ENCODE measurements around the gene ARHGEF7.

ARHGEF7 gene

DNA sequence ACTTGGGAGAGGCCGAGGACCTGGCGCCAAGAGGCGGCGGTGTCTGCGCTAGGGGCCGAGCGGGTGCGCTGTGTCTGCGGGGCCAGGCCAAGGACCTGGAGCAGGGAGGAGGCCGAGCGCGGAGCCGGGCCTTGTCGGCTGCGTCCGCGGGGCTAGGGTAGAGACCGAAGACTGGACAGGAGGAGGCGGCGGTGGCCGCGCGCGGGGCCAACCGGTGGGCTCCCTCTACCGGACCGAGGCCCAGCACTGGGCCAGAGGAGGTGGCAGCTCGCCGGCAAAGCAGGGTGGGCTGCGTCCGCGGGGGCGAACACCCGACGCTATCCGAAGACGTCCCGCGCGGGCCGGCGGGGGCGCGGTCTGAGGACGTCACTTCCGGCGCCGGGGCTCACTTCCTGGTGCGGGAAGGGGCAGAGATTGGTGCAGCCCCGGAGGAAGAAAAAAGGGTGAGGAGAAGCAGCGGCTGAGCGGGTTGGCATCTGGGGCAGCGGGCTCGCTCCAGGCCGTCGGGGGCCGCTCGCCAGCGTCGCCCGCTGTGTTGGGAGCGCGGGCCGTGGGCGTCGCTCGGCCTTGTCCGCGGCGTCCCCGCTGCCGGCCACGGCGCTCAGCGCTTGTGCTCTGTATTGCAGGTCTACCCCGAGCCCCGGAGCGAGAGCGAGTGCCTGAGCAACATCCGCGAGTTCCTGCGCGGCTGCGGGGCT lies 38.3 kb downstream of the ARHGEF7 start:
- TF ChIP-seq, protein P1, sequence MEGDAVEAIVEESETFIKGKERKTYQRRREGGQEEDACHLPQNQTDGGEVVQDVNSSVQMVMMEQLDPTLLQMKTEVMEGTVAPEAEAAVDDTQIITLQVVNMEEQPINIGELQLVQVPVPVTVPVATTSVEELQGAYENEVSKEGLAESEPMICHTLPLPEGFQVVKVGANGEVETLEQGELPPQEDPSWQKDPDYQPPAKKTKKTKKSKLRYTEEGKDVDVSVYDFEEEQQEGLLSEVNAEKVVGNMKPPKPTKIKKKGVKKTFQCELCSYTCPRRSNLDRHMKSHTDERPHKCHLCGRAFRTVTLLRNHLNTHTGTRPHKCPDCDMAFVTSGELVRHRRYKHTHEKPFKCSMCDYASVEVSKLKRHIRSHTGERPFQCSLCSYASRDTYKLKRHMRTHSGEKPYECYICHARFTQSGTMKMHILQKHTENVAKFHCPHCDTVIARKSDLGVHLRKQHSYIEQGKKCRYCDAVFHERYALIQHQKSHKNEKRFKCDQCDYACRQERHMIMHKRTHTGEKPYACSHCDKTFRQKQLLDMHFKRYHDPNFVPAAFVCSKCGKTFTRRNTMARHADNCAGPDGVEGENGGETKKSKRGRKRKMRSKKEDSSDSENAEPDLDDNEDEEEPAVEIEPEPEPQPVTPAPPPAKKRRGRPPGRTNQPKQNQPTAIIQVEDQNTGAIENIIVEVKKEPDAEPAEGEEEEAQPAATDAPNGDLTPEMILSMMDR (conservative IDR thresholded peaks at IDR 0.05) = no peak; the same call in 1 of the 2 replicates
- peak; percentile 100 for TF ChIP-seq ZFX (IDR thresholded peaks at IDR 0.05)

GRCh38 chr13:111153977-111154332 lies 38.8 kb downstream of the ARHGEF7 start:
- peak overlapping the region; percentile 85 for H3K27ac ChIP-seq
- TF ChIP-seq ZFX (IDR thresholded peaks at IDR 0.05) = no peak
- TF ChIP-seq, protein P1 (conservative IDR thresholded peaks at IDR 0.05) = no peak; the same call in 1 of the 2 replicates

More for the DNA sequence above, 38.3 kb downstream of the ARHGEF7 start:
- peak overlapping the region; percentile 85 for H3K27ac ChIP-seq

DNA sequence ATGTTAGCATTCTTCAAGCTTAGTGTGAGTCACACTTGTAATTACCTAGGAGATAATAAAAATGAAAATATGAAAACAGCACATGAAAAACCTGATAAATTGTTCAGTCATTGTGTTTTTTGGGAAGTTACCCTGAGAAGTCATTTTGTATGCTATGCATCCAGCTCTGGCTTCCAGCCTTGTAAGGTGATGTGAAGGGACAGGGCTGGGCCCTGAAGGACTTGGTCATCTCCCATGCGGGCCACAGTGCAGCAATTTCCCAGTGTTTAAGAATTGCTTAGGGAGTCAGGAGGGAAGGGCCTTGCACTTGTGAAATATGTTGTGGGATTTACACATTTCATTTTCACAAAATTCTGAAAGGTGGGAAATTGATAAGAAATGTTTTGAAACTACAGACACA lies 41.3 kb downstream of the ARHGEF7 start:
- TF ChIP-seq, protein P1 (conservative IDR thresholded peaks at IDR 0.05) = no peak
- no peak for TF ChIP-seq ZFX (IDR thresholded peaks at IDR 0.05)
- H3K27ac ChIP-seq = no peak overlapping the region

DNA sequence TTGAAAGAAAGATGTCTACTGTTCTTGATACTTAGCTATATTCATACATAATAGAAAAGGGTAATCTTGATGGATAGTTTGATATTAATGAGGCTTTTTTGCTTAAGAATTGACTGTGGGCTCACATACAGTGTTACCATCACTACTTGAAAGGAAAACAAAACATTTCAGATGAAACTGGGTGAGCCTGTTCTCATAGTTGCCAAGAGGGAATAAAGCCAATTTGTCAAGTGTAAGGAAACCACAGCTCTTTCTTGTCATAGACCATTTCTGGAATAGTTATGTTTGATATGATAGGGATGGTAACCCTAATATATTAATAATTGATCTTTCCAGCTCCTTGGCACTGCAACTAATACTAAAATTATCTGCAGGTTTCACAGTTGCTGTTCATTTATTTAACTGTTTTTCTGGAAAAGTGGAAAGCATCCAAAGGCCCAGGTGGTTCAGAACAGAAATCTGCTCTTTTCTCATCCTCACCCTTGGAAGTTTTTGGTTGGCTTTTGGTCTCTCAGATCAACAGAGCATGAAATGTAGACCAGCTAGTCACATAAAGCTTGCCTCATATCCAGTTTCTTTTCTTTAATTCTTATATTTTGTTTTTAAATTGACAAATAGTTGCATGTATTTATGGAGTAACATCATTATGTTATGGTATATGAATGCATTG lies 43.2 kb downstream of the ARHGEF7 start:
- H3K27ac ChIP-seq = no peak overlapping the region
- TF ChIP-seq ZFX (IDR thresholded peaks at IDR 0.05) = no peak
- TF ChIP-seq, protein P1 (conservative IDR thresholded peaks at IDR 0.05) = no peak

GRCh38 chr13:111159362-111160320 lies 44.5 kb downstream of the ARHGEF7 start:
- TF ChIP-seq ZFX (IDR thresholded peaks at IDR 0.05) = no peak
- TF ChIP-seq, protein P1 (conservative IDR thresholded peaks at IDR 0.05) = no peak
- H3K27ac ChIP-seq = no peak overlapping the region

DNA sequence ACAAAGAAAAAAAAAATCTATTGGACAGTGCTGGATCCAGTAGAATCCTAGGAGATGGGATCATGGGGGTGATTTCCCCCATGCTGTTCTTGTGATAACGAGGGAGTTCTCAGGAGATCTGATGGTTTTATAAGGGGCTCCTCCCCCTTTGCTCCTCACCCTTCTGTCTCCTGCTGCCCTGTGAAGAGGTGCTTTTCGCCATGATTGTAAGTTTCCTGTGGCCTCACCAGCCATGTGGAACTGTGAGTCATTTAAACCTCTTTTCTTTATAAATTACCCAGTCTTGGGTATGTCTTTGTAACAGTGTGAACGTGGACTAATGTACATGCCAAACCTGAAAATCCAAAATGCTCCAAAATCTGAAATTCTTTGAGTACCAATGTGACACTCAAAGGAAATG lies 45.5 kb downstream of the ARHGEF7 start:
- TF ChIP-seq ZFX (IDR thresholded peaks at IDR 0.05) = no peak
- TF ChIP-seq, protein P1 (conservative IDR thresholded peaks at IDR 0.05) = no peak
- no peak overlapping the region for H3K27ac ChIP-seq

All from C4-2B (cell line).